Fibroblast of skin of left biceps (primary cell): ENCODE measurements around the gene S100P.
"Not testable (repeated sequence)": the region's sequence is repeated elsewhere in the genome, so short reads cannot be mapped to it uniquely, and the experiment has no call there.

Experiments
- DNase-seq, 2 experiments: peaks; one replicate each; pipeline ENCODE4 v3.0.0-alpha.2; 2013; ENCODE audit warnings: low read depth in 2 of 2

The S100P gene

GRCh38 chr4:6724421-6725111, 30.9 kb downstream of the S100P start:
- no peak for DNase-seq

- DNase-seq = not testable (repeated sequence)
Observed at GRCh38 chr4:6725427-6725961, 31.8 kb downstream of the S100P start.

GRCh38 chr4:6727081-6727942, 33.6 kb downstream of the S100P start:
- DNase-seq = no peak

- no peak for DNase-seq
Observed at GRCh38 chr4:6727943-6728250, 34.2 kb downstream of the S100P start.

GRCh38 chr4:6728320-6729029, 34.8 kb downstream of the S100P start:
- no peak for DNase-seq

GRCh38 chr4:6730603-6731317, 37.1 kb downstream of the S100P start:
- no peak for DNase-seq

- no peak for DNase-seq
Observed at GRCh38 chr4:6731318-6731675, 37.6 kb downstream of the S100P start.

- DNase-seq = no peak
Observed at GRCh38 chr4:6731780-6732179, 38.1 kb downstream of the S100P start.

- DNase-seq = no peak
Observed at GRCh38 chr4:6732441-6733357, 39.0 kb downstream of the S100P start.

- DNase-seq = no peak
Observed at GRCh38 chr4:6733358-6734164, 39.9 kb downstream of the S100P start.

GRCh38 chr4:6734165-6734786, 40.6 kb downstream of the S100P start:
- no peak for DNase-seq

GRCh38 chr4:6739920-6740319, 46.2 kb downstream of the S100P start:
- no peak for DNase-seq

GRCh38 chr4:6740347-6740746, 46.7 kb downstream of the S100P start:
- DNase-seq = no peak

GRCh38 chr4:6742507-6742906, 48.8 kb downstream of the S100P start:
- no peak for DNase-seq

- DNase-seq = no peak
Observed at GRCh38 chr4:6742989-6743388, 49.3 kb downstream of the S100P start.
